Calu3 (cell line): Measurements from ENCODE around the gene AP5S1. TPM values are rescaled to one million over a fixed set of nuclear protein-coding genes. Genes with fewer than 3 reads are reported as not detected.

Source experiments
- BruUV-seq: library from RNA; stranded (reverse); fragments of 400-500 nt; replicated peaks from 2 replicates; lab custom pipeline; 2021; lab: Mats Ljungman, UMichigan
- CTCF ChIA-PET: fragments of 300-600 bp; sonication (Branson Sonifier 250); formaldehyde crosslinking; loops from one replicate; lab custom pipeline; 2022; ENCODE audit warnings: antibody characterized with exemption; lab: Charles Lee
- DNase-seq: peaks from one replicate; pipeline ENCODE4 v3.0.0; 2022
- H3K27ac Mint-ChIP-seq: one replicate; pipeline ENCODE4 v1.8.0; 2022; ENCODE audit warnings: mixed read lengths; ENCODE audit not compliant: unreplicated experiment
- H3K27me3 Mint-ChIP-seq: one replicate; pipeline ENCODE4 v1.8.0; 2022; ENCODE audit warnings: mixed read lengths; ENCODE audit not compliant: unreplicated experiment
- H3K36me3 Mint-ChIP-seq: one replicate; pipeline ENCODE4 v1.8.0; 2022; ENCODE audit warnings: mild to moderate bottlenecking, moderate library complexity, mixed read lengths; ENCODE audit not compliant: insufficient read depth, unreplicated experiment
- H3K4me1 Mint-ChIP-seq: one replicate; pipeline ENCODE4 v1.8.0; 2022; ENCODE audit warnings: mild to moderate bottlenecking, low read depth, mixed read lengths; ENCODE audit not compliant: unreplicated experiment
- H3K4me3 Mint-ChIP-seq: one replicate; pipeline ENCODE4 v1.8.0; 2022; ENCODE audit warnings: mild to moderate bottlenecking, low read depth, moderate library complexity, mixed read lengths; ENCODE audit not compliant: unreplicated experiment
- H3K9me3 Mint-ChIP-seq: one replicate; pipeline ENCODE4 v1.8.0; 2022; ENCODE audit warnings: low read depth, mixed read lengths; ENCODE audit not compliant: unreplicated experiment
- CTCF ChIP-seq: fragments of 200-600 bp; IDR thresholded peaks from one replicate; pipeline ENCODE4 v1.8.0; 2022; ENCODE audit warnings: antibody characterized with exemption; ENCODE audit not compliant: unreplicated experiment
- intact Hi-C: fragments of 100-400 bp; cut with micrococcal nuclease; formaldehyde crosslinking; loops from one replicate; pipeline ENCODE4 v1.10.0; 2022; ENCODE audit not compliant: unreplicated experiment
- total RNA-seq: library from RNA; stranded (reverse); gene quantifications from 2 replicates; pipeline ENCODE4 v1.2.3, GENCODE V29; 2022

Gene AP5S1
- total RNA-seq, 1 experiment from 2014 or later, result 9.5 TPM

- Mint-ChIP-seq H3K4me1 (peaks cover 20% of the 10 kb centered on the region), H3K9me3 (no peaks in the 10 kb centered on the region), H3K36me3 (peaks cover 68% of the 10 kb centered on the region), H3K27me3 (no peaks in the 10 kb centered on the region), H3K27ac (no peak overlapping the region), H3K4me3 (no peak overlapping the region)
- no peak for DNase-seq
- TF ChIP-seq CTCF, result no peak
- CTCF ChIA-PET, result no interaction called here
- intact Hi-C loops, result no loop called here
- BruUV-seq, result no TSS peak
Observed at GRCh38 chr20:3803854-3804253, 16.5 kb upstream of the AP5S1 start.

DNA sequence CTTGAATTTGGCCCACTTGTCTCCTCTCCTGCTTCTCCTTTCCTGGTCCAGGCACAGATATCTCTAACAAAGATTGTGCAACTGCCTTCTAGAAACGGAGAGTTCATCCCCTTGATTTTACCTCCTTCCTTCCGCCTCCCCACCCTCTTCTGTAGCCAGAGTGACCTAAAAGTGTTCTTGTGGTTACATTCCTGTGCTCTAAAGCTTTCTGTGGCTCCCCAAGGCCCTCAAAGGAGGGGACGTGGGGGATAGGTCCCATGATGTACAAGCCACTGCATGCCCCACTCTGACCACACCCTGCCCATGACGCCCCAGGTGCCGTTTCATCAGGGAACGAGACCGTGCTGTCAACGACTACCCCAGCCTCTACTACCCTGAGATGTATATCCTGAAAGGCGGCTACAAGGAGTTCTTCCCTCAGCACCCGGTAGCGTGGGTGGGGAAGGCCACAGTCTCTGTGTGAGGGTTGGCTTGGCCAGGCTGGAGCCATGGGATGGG, 16.0 kb upstream of the AP5S1 start:
- CTCF ChIA-PET, result no interaction called here
- no TSS peak for BruUV-seq
- H3K9me3 Mint-ChIP-seq, result no peaks in the 10 kb centered on the region
- peaks cover 20% of the 10 kb centered on the region for H3K4me1 Mint-ChIP-seq
- TF ChIP-seq CTCF, result no peak
- peaks cover 67% of the 10 kb centered on the region for H3K36me3 Mint-ChIP-seq
- H3K4me3 Mint-ChIP-seq, result no peak overlapping the region
- intact Hi-C loops, result no loop called here
- no peak overlapping the region for H3K27ac Mint-ChIP-seq
- no peak for DNase-seq
- no peaks in the 10 kb centered on the region for H3K27me3 Mint-ChIP-seq

- BruUV-seq, result no TSS peak
- TF ChIP-seq CTCF, result no peak
- no peaks in the 10 kb centered on the region for H3K9me3 Mint-ChIP-seq
- intact Hi-C loops, result no loop called here
- DNase-seq, result no peak
- H3K4me1 Mint-ChIP-seq, result peaks cover 20% of the 10 kb centered on the region
- H3K4me3 Mint-ChIP-seq, result no peak overlapping the region
- H3K27ac Mint-ChIP-seq, result peak overlapping the region; percentile 82
- CTCF ChIA-PET, result no interaction called here
- no peaks in the 10 kb centered on the region for H3K27me3 Mint-ChIP-seq
- peaks cover 63% of the 10 kb centered on the region for H3K36me3 Mint-ChIP-seq
Observed at GRCh38 chr20:3804781-3805180, 15.6 kb upstream of the AP5S1 start.

DNA sequence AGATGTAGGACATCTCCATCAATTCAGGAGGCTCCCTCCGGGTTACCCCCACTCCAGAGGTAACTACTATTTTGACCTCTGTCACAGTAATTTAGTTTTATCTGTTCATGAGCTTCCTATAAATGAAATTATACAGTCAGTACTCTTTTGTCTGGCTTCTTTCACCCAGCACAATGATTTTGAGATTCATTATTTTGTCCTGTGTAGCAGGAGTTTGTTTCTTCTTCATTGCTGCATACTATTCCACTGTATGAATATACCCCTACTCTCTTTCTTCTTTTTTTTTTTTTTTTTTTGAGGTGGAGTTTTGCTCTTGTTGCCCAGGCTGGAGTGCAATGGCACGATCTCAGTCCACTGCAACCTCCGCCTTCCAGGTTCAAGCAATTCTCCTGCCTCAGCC, 11.8 kb upstream of the AP5S1 start:
- Mint-ChIP-seq H3K27ac (peak overlapping the region; percentile 77), H3K4me1 (peaks cover 47% of the 10 kb centered on the region), H3K9me3 (no peaks in the 10 kb centered on the region), H3K27me3 (no peaks in the 10 kb centered on the region), H3K4me3 (no peak overlapping the region), H3K36me3 (peaks cover 62% of the 10 kb centered on the region)
- CTCF ChIA-PET, result interaction anchor here (0.6 kb wide), 2 partner anchors 19 to 91 kb away, joined by 5 to 8 read pairs; no protein-coding TSS in a partner anchor
- TF ChIP-seq CTCF, result no peak
- DNase-seq, result no peak
- intact Hi-C loops, result no loop called here
- BruUV-seq, result no TSS peak
